Breast epithelium (tissue), 4 donors: ENCODE results near the gene FAM234A. TPM values are rescaled to one million over a fixed set of nuclear protein-coding genes. Genes with fewer than 3 reads are reported as not detected.

Experiments
- DNase-seq, 2 donors: peaks; one replicate each; pipeline ENCODE4 v3.0.0-alpha.2; 2019; ENCODE audit warnings: low spot score in 2 of 2
- H3K27ac ChIP-seq, 2 donors: fragments of 200-600 bp; sonication (generic) in 1 of 2; one replicate each; pipeline ENCODE4 v1.5.1; 2016 to 2019; ENCODE audit warnings: mild to moderate bottlenecking in 1 of 2
- H3K27me3 ChIP-seq, 2 donors: fragments of 200-600 bp; sonication (generic) in 1 of 2; one replicate each; pipeline versions ENCODE4 v1.5.1 to v1.6.0; 2017 to 2019; ENCODE audit warnings: control low read depth in 1 of 2, mild to moderate bottlenecking in 1 of 2
- H3K36me3 ChIP-seq: fragments of 200-600 bp; one replicate; pipeline ENCODE4 v1.5.1; 2019
- H3K4me1 ChIP-seq, 2 donors: fragments of 200-600 bp; sonication (generic); one replicate each; pipeline ENCODE4 v1.5.1; 2016 to 2019; ENCODE audit warnings: control low read depth in 1 of 2
- H3K4me3 ChIP-seq, 3 donors: fragments of 200-600 bp; sonication (generic); 1 replicate in 2 of 3; 2 replicates in 1 of 3; pipeline ENCODE4 v1.5.1; 2016 to 2019; ENCODE audit warnings: mild to moderate bottlenecking in 3 of 3, moderate library complexity in 2 of 3
- H3K9me3 ChIP-seq, 2 donors: fragments of 200-600 bp; sonication (generic) in 1 of 2; one replicate each; pipeline ENCODE4 v1.5.1; 2016 to 2019; ENCODE audit warnings: control low read depth in 1 of 2
- CTCF ChIP-seq, 3 donors: fragments of 450-650 bp; IDR thresholded peaks; one replicate each; pipeline ENCODE4 v1.5.1; 2016 to 2017; ENCODE audit warnings: antibody characterized with exemption in 3 of 3, mild to moderate bottlenecking in 3 of 3, moderate library complexity in 3 of 3
- POLR2A ChIP-seq: fragments of 450-650 bp; IDR thresholded peaks from one replicate; pipeline ENCODE4 v1.6.1; 2016; ENCODE audit warnings: antibody characterized with exemption, mild to moderate bottlenecking, moderate library complexity
- POLR2AphosphoS5 ChIP-seq, 3 donors: sonication (generic); formaldehyde crosslinking; IDR thresholded peaks; one replicate each; pipeline ENCODE4 v1.6.1; 2017; ENCODE audit warnings: antibody characterized with exemption in 3 of 3
- intact Hi-C: fragments of 100-400 bp; cut with DNase I; formaldehyde crosslinking; loops from one replicate; pipeline ENCODE4 v1.15.1; 2023; ENCODE audit warnings: low total_unique reads
- total RNA-seq, 3 donors: library from RNA; depleted of rRNA; stranded (reverse); fragments of >200 nt; gene quantifications; one replicate each; pipeline ENCODE4 v1.1.0, GENCODE V29; 2016

The FAM234A gene
- total RNA-seq, 3 donors from 2014 or later, result 40.6 to 69.3 (median 44.1) TPM

- Histone ChIP-seq H3K4me3 (no peak overlapping the region), H3K27ac (no peak overlapping the region), H3K36me3 (peaks cover 16% of the 10 kb centered on the region), H3K9me3 (no peaks in the 10 kb centered on the region), H3K4me1 (no peaks in the 10 kb centered on the region), H3K27me3 (no peaks in the 10 kb centered on the region)
- no peak for TF ChIP-seq POLR2AphosphoS5 (IDR thresholded peaks at IDR 0.05)
- no peak for TF ChIP-seq CTCF (IDR thresholded peaks at IDR 0.05)
- TF ChIP-seq POLR2A, result no peak
- no peak for DNase-seq
- intact Hi-C loops, result no loop called here
These were observed 44.9 kb upstream of the FAM234A start for GRCh38 chr16:189604-190186.

- Histone ChIP-seq H3K27ac (no peak overlapping the region), H3K27me3 (no peaks in the 10 kb centered on the region), H3K36me3 (peaks cover 16% of the 10 kb centered on the region), H3K9me3 (no peaks in the 10 kb centered on the region), H3K4me3 (no peak overlapping the region), H3K4me1 (no peaks in the 10 kb centered on the region)
- intact Hi-C loops, result no loop called here
- no peak for DNase-seq
- TF ChIP-seq POLR2AphosphoS5 (IDR thresholded peaks at IDR 0.05), result no peak
- TF ChIP-seq POLR2A, result no peak
- no peak for TF ChIP-seq CTCF (IDR thresholded peaks at IDR 0.05)
These were observed 42.8 kb upstream of the FAM234A start for GRCh38 chr16:191831-192230.

- intact Hi-C loops, result no loop called here
These were observed 41.9 kb upstream of the FAM234A start for GRCh38 chr16:192686-193085.

GRCh38 chr16:193441-193840 is 41.2 kb upstream of the FAM234A start:
- Histone ChIP-seq H3K4me3 (no peak overlapping the region), H3K36me3 (peaks cover 21% of the 10 kb centered on the region), H3K27ac (no peak overlapping the region), H3K4me1 (no peaks in the 10 kb centered on the region), H3K27me3 (no peaks in the 10 kb centered on the region), H3K9me3 (no peaks in the 10 kb centered on the region)
- DNase-seq, result no peak
- intact Hi-C loops, result no loop called here
- TF ChIP-seq CTCF (IDR thresholded peaks at IDR 0.05), result no peak
- TF ChIP-seq POLR2AphosphoS5 (IDR thresholded peaks at IDR 0.05), result no peak
- TF ChIP-seq POLR2A, result no peak

More at GRCh38 chr16:192686-193085, 41.9 kb upstream of the FAM234A start:
- Histone ChIP-seq H3K36me3 (peaks cover 20% of the 10 kb centered on the region), H3K27me3 (no peaks in the 10 kb centered on the region), H3K4me1 (no peaks in the 10 kb centered on the region), H3K27ac (no peak overlapping the region), H3K9me3 (no peaks in the 10 kb centered on the region), H3K4me3 (no peak overlapping the region)
- DNase-seq, result no peak
- TF ChIP-seq POLR2A (no peak), POLR2AphosphoS5 (IDR thresholded peaks at IDR 0.05) (no peak), CTCF (IDR thresholded peaks at IDR 0.05) (no peak)

- no peak overlapping the region for H3K4me3 ChIP-seq
- intact Hi-C loops, result no loop called here
- no peaks in the 10 kb centered on the region for H3K27me3 ChIP-seq
- H3K36me3 ChIP-seq, result peaks cover 21% of the 10 kb centered on the region
- no peaks in the 10 kb centered on the region for H3K9me3 ChIP-seq
- H3K4me1 ChIP-seq, result no peaks in the 10 kb centered on the region
- no peak overlapping the region for H3K27ac ChIP-seq
- DNase-seq, result no peak
- no peak for TF ChIP-seq POLR2A
These were observed 40.1 kb upstream of the FAM234A start for GRCh38 chr16:194516-194915.

- DNase-seq, result no peak
- Histone ChIP-seq H3K27me3 (no peaks in the 10 kb centered on the region), H3K36me3 (peaks cover 9% of the 10 kb centered on the region), H3K4me3 (no peak overlapping the region), H3K4me1 (no peaks in the 10 kb centered on the region), H3K27ac (no peak overlapping the region), H3K9me3 (no peaks in the 10 kb centered on the region)
- intact Hi-C loops, result no loop called here
- TF ChIP-seq POLR2AphosphoS5 (IDR thresholded peaks at IDR 0.05), result no peak
- TF ChIP-seq POLR2A, result no peak
- TF ChIP-seq CTCF (IDR thresholded peaks at IDR 0.05), result no peak
These were observed 34.2 kb upstream of the FAM234A start for GRCh38 chr16:200388-200787.
